Regular cardiac myocyte (primary cell): ENCODE data around the gene SLC9A3. TPM values are rescaled to one million over a fixed set of nuclear protein-coding genes. Genes with fewer than 3 reads are reported as not detected.

Source experiments
- total RNA-seq: library from RNA; depleted of rRNA; stranded (reverse); fragments of >200 nt; gene quantifications from 2 replicates; pipeline ENCODE4 v1.2.3, GENCODE V29; 2014

The SLC9A3 gene
- 0.77 and 1.1 TPM in 2 replicates for total RNA-seq

GRCh38 chr5:524234-524972, at the start of gene SLC9A3:
Gene SLC9A3, minus strand, starts transcription at chr5:524449.

DNA sequence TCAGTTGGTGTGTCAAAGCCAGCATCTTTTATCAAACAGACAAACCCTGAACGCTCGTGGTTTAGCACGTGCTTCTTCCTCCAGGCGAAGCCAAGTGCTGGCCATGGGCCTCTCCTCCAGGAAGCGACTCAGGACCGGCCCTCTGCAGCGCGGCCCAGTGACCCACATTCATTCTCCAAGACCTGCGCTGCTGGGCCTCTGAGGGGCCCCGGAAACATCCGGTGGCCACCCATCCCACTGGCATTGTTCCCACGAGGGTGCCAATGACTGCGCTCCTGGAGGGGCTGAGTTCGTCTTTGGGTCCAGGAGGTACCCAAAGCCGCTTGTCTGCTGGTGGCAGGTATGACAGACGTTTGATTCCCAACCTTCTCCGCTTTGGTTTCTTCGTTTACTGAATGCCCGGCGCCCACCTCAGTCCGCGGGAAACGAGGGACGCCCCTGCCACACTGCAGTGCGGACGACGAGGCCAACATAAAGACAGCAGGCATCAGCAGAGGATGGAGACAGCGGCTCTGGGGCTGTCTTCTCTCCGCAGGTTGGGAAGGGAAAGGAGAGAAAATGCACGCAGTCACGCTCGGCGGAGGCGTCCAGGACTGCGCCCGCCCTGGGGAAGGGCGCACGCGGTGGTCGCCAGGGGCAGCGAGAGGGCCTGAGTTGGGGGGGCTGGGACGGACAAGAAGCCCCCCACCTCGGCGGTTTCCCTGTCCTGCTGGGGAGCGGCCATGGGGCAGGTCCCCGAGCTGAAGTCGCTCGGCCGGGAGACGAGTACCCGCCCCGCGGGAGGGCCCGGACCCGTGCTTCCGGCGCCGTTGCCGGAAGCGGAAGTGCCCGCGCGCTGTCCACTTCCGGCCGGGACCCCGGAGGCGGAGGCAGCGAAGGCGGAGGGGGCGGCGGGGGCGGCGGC, 81.7 kb downstream of the SLC9A3 start, which contains the start of gene EXOC3:
Gene EXOC3, plus strand, starts transcription at position 842 of the 904 bp plus-strand sequence. CDS start 3,030 bp downstream, outside the sequence.

Other genes with a start within 250 kb of the SLC9A3 start
- 19.4 and 26.5 TPM in 2 replicates for gene AHRR, start 202.7 kb downstream of the SLC9A3 start, total RNA-seq
- 41.8 and 42.6 TPM in 2 replicates for gene EXOC3, start 81.3 kb downstream of the SLC9A3 start, total RNA-seq
- gene CEP72, start 87.9 kb upstream of the SLC9A3 start, total RNA-seq, result 1.7 and 5.4 TPM in 2 replicates
- under 0.01 and 0.19 TPM in 2 replicates for gene TPPP, start 168.9 kb upstream of the SLC9A3 start, total RNA-seq